ENCODE measurements around the gene APLNR.
"Not testable (repeated sequence)": the region's sequence is repeated elsewhere in the genome, so short reads cannot be mapped to it uniquely, and the experiment has no call there.

Gene APLNR

GRCh38 chr11:57237204-57237681 is at the start of gene APLNR:
TSS of gene APLNR (minus strand) at chr11:57237250. CDS start at chr11:57237004, 246 bp downstream.
- Mint-ChIP-seq H3K4me3 (no peak within 1 kb of the TSS), H3K4me1 (ENCODE audit: low read depth) (no peaks in the 10 kb centered on the region)

GRCh38 chr11:57283231-57283990 is 46.4 kb upstream of the APLNR start:
- Mint-ChIP-seq H3K27me3 (peaks cover 14% of the 10 kb centered on the region), H3K4me3 (no peak overlapping the region), H3K36me3 (ENCODE audit: low read depth) (no peaks in the 10 kb centered on the region), H3K4me1 (ENCODE audit: low read depth) (no peaks in the 10 kb centered on the region), H3K27ac (no peak overlapping the region), H3K9me3 (peaks cover 7% of the 10 kb centered on the region)
- intact Hi-C loops (cut with micrococcal nuclease): no loop called here

More at GRCh38 chr11:57237204-57237681, at the start of gene APLNR:
- Mint-ChIP-seq H3K27me3 (peaks cover 79% of the 10 kb centered on the region), H3K9me3 (no peaks in the 10 kb centered on the region), H3K27ac (no peak within 1 kb of the TSS), H3K36me3 (ENCODE audit: low read depth) (no peaks in the 10 kb centered on the region)
- intact Hi-C loops (cut with micrococcal nuclease): no loop called here

- intact Hi-C loops (cut with micrococcal nuclease); H3K9me3 Mint-ChIP-seq; H3K27ac Mint-ChIP-seq; H3K4me1 Mint-ChIP-seq (ENCODE audit: low read depth); H3K36me3 Mint-ChIP-seq (ENCODE audit: low read depth); H3K4me3 Mint-ChIP-seq: not testable (repeated sequence)
- peaks cover 14% of the 10 kb centered on the region for H3K27me3 Mint-ChIP-seq
Observed at GRCh38 chr11:57281546-57281945, 44.5 kb upstream of the APLNR start.

GRCh38 chr11:57279116-57279515 is 42.1 kb upstream of the APLNR start:
- no peak overlapping the region for H3K4me3 Mint-ChIP-seq
- H3K36me3 Mint-ChIP-seq (ENCODE audit: low read depth): no peaks in the 10 kb centered on the region
- H3K27ac Mint-ChIP-seq: no peak overlapping the region
- H3K4me1 Mint-ChIP-seq (ENCODE audit: low read depth): peaks cover 8% of the 10 kb centered on the region
- peaks cover 19% of the 10 kb centered on the region for H3K27me3 Mint-ChIP-seq
- intact Hi-C loops (cut with micrococcal nuclease): no loop called here
- H3K9me3 Mint-ChIP-seq: peaks cover 11% of the 10 kb centered on the region

GRCh38 chr11:57278721-57279095 is 41.7 kb upstream of the APLNR start:
- Mint-ChIP-seq H3K27me3 (peaks cover 21% of the 10 kb centered on the region), H3K4me1 (ENCODE audit: low read depth) (peaks cover 8% of the 10 kb centered on the region), H3K36me3 (ENCODE audit: low read depth) (no peaks in the 10 kb centered on the region), H3K27ac (no peak overlapping the region), H3K4me3 (no peak overlapping the region), H3K9me3 (peaks cover 15% of the 10 kb centered on the region)
- intact Hi-C loops (cut with micrococcal nuclease): no loop called here

- no peaks in the 10 kb centered on the region for H3K36me3 Mint-ChIP-seq (ENCODE audit: low read depth)
- H3K27me3 Mint-ChIP-seq: peaks cover 24% of the 10 kb centered on the region
- intact Hi-C loops (cut with micrococcal nuclease): no loop called here
- peaks cover 21% of the 10 kb centered on the region for H3K9me3 Mint-ChIP-seq
- peak overlapping the region; percentile 27 for H3K27ac Mint-ChIP-seq
- peak overlapping the region; percentile 59 for H3K4me3 Mint-ChIP-seq
- H3K4me1 Mint-ChIP-seq (ENCODE audit: low read depth): peaks cover 8% of the 10 kb centered on the region
Observed at GRCh38 chr11:57277845-57278720, 41.0 kb upstream of the APLNR start.

- Mint-ChIP-seq H3K27ac (no peak overlapping the region), H3K4me3 (no peak overlapping the region), H3K27me3 (peaks cover 24% of the 10 kb centered on the region), H3K36me3 (ENCODE audit: low read depth) (no peaks in the 10 kb centered on the region), H3K4me1 (ENCODE audit: low read depth) (peaks cover 8% of the 10 kb centered on the region), H3K9me3 (peaks cover 24% of the 10 kb centered on the region)
- intact Hi-C loops (cut with micrococcal nuclease): no loop called here
Observed at GRCh38 chr11:57276971-57277675, 40.1 kb upstream of the APLNR start.

- H3K4me3 Mint-ChIP-seq: no peak overlapping the region
Observed at GRCh38 chr11:57276169-57276970, 39.3 kb upstream of the APLNR start.

GRCh38 chr11:57275582-57275981 is 38.5 kb upstream of the APLNR start:
- Mint-ChIP-seq H3K36me3 (ENCODE audit: low read depth) (no peaks in the 10 kb centered on the region), H3K9me3 (peaks cover 17% of the 10 kb centered on the region), H3K27me3 (peaks cover 25% of the 10 kb centered on the region), H3K4me1 (ENCODE audit: low read depth) (peaks cover 8% of the 10 kb centered on the region), H3K4me3 (no peak overlapping the region), H3K27ac (no peak overlapping the region)
- intact Hi-C loops (cut with micrococcal nuclease): no loop called here

More at GRCh38 chr11:57276169-57276970, 39.3 kb upstream of the APLNR start:
- peaks cover 8% of the 10 kb centered on the region for H3K4me1 Mint-ChIP-seq (ENCODE audit: low read depth)
- H3K36me3 Mint-ChIP-seq (ENCODE audit: low read depth): no peaks in the 10 kb centered on the region
- H3K27ac Mint-ChIP-seq: no peak overlapping the region
- peaks cover 18% of the 10 kb centered on the region for H3K9me3 Mint-ChIP-seq
- H3K27me3 Mint-ChIP-seq: peaks cover 23% of the 10 kb centered on the region
- intact Hi-C loops (cut with micrococcal nuclease): no loop called here

GRCh38 chr11:57274904-57275498 is 38.0 kb upstream of the APLNR start:
- no peaks in the 10 kb centered on the region for H3K36me3 Mint-ChIP-seq (ENCODE audit: low read depth)
- no peak overlapping the region for H3K27ac Mint-ChIP-seq
- H3K27me3 Mint-ChIP-seq: peaks cover 27% of the 10 kb centered on the region
- peaks cover 17% of the 10 kb centered on the region for H3K9me3 Mint-ChIP-seq
- no peak overlapping the region for H3K4me3 Mint-ChIP-seq
- peaks cover 8% of the 10 kb centered on the region for H3K4me1 Mint-ChIP-seq (ENCODE audit: low read depth)
- intact Hi-C loops (cut with micrococcal nuclease): no loop called here

- H3K36me3 Mint-ChIP-seq (ENCODE audit: low read depth): no peaks in the 10 kb centered on the region
- H3K27ac Mint-ChIP-seq: no peak overlapping the region
- H3K27me3 Mint-ChIP-seq: peaks cover 23% of the 10 kb centered on the region
- H3K9me3 Mint-ChIP-seq: peaks cover 17% of the 10 kb centered on the region
- peaks cover 8% of the 10 kb centered on the region for H3K4me1 Mint-ChIP-seq (ENCODE audit: low read depth)
- intact Hi-C loops (cut with micrococcal nuclease): no loop called here
- no peak overlapping the region for H3K4me3 Mint-ChIP-seq
Observed at GRCh38 chr11:57273448-57274058, 36.5 kb upstream of the APLNR start.

- no peak overlapping the region for H3K27ac Mint-ChIP-seq
- no peaks in the 10 kb centered on the region for H3K36me3 Mint-ChIP-seq (ENCODE audit: low read depth)
- H3K9me3 Mint-ChIP-seq: peaks cover 17% of the 10 kb centered on the region
- H3K27me3 Mint-ChIP-seq: peaks cover 15% of the 10 kb centered on the region
- H3K4me3 Mint-ChIP-seq: no peak overlapping the region
- no peaks in the 10 kb centered on the region for H3K4me1 Mint-ChIP-seq (ENCODE audit: low read depth)
- intact Hi-C loops (cut with micrococcal nuclease): no loop called here
Observed at GRCh38 chr11:57269571-57270021, 32.5 kb upstream of the APLNR start.

Measured in dendritic cell treated with granulocyte-macrophage colony-stimulating factor and Interleukin-4, amounts not matched to agents 40 ng/mL and 50 ng/mL, for 4 days (primary cell).